HL-60 (cell line): ENCODE results near the gene KIAA0930.
A peak's percentile ranks its signal among the peaks of the same experiment; 100 is the strongest.

ENCODE experiments used
- DNase-seq, 2 experiments: peaks; one replicate each; pipeline ENCODE4 v3.0.0-alpha.2; 2010 to 2020; ENCODE audit warnings: low read depth in 1 of 2, low spot score in 1 of 2
- H3K27ac ChIP-seq: fragments of 250-450 bp; sonication (Bioruptor Pico); replicated peaks from 2 replicates; pipeline ENCODE4 v1.5.1; 2020; ENCODE audit warnings: mild to moderate bottlenecking, moderate library complexity
- H3K27me3 ChIP-seq: fragments of 250-450 bp; sonication (Bioruptor Pico); 2 replicates; pipeline ENCODE4 v1.5.1; 2021; ENCODE audit warnings: mild to moderate bottlenecking, moderate library complexity; ENCODE audit not compliant: insufficient read depth, poor library complexity, severe bottlenecking
- H3K4me3 ChIP-seq: replicated peaks from 2 replicates; pipeline ENCODE4 v1.5.1; 2011; ENCODE audit warnings: mild to moderate bottlenecking, control low read depth, low read length; ENCODE audit not compliant: insufficient read depth
- GABPA ChIP-seq: IDR thresholded peaks from 2 replicates; pipeline ENCODE4 v1.6.1; 2012; ENCODE audit warnings: low read depth
- POLR2AphosphoS5 ChIP-seq: IDR thresholded peaks from 2 replicates; pipeline ENCODE4 v1.6.1; 2012; ENCODE audit warnings: low read depth
- SPI1 ChIP-seq: IDR thresholded peaks from 2 replicates; pipeline ENCODE4 v1.6.1; 2012; ENCODE audit warnings: low read depth, mild to moderate bottlenecking, borderline replicate concordance
- TF ChIP-seq, protein P1 (sequence below): IDR thresholded peaks from 2 replicates; pipeline ENCODE4 v1.6.1; 2012; ENCODE audit warnings: low read depth; ENCODE audit not compliant: insufficient replicate concordance
- TF ChIP-seq, protein P2 (sequence below): IDR thresholded peaks from one replicate; pipeline ENCODE4 v1.5.1; 2011; ENCODE audit warnings: low read length, control low read depth, inconsistent platforms; ENCODE audit not compliant: insufficient read depth

Gene KIAA0930

DNA sequence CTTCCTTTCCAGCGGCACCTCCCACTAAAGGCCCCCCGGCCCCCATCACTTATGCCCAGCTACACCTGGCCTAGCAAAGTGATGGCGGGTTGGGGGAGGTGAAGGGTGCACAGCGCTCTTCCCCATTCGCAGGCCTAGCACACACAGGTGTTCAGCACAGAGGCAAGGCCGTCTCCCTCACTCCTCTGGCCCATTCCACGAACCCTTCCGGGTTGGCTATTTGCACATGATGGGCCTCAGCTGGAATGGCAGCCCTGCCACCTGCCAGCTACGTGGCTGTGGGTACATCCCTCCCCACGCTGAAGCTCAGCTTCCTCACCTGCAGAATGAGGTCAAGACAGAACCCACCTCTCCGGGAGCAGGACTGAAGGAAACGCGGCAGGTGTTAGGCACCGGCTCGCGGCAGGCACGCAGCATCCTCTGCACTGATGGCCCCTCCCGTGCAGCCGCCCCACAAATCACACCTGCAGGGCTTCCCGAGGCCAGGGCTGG lies 4.8 kb downstream of the KIAA0930 start:
- H3K27me3 ChIP-seq = no peaks in the 10 kb centered on the region
- H3K27ac ChIP-seq = peak overlapping the region; percentile 96
- TF ChIP-seq GABPA (no peak), SPI1 (peak; percentile 6; the same call in 1 of the 2 replicates), POLR2AphosphoS5 (no peak; the same call in 1 of the 2 replicates)
- TF ChIP-seq, protein P1, sequence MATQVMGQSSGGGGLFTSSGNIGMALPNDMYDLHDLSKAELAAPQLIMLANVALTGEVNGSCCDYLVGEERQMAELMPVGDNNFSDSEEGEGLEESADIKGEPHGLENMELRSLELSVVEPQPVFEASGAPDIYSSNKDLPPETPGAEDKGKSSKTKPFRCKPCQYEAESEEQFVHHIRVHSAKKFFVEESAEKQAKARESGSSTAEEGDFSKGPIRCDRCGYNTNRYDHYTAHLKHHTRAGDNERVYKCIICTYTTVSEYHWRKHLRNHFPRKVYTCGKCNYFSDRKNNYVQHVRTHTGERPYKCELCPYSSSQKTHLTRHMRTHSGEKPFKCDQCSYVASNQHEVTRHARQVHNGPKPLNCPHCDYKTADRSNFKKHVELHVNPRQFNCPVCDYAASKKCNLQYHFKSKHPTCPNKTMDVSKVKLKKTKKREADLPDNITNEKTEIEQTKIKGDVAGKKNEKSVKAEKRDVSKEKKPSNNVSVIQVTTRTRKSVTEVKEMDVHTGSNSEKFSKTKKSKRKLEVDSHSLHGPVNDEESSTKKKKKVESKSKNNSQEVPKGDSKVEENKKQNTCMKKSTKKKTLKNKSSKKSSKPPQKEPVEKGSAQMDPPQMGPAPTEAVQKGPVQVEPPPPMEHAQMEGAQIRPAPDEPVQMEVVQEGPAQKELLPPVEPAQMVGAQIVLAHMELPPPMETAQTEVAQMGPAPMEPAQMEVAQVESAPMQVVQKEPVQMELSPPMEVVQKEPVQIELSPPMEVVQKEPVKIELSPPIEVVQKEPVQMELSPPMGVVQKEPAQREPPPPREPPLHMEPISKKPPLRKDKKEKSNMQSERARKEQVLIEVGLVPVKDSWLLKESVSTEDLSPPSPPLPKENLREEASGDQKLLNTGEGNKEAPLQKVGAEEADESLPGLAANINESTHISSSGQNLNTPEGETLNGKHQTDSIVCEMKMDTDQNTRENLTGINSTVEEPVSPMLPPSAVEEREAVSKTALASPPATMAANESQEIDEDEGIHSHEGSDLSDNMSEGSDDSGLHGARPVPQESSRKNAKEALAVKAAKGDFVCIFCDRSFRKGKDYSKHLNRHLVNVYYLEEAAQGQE = no peak
- TF ChIP-seq, protein P2, sequence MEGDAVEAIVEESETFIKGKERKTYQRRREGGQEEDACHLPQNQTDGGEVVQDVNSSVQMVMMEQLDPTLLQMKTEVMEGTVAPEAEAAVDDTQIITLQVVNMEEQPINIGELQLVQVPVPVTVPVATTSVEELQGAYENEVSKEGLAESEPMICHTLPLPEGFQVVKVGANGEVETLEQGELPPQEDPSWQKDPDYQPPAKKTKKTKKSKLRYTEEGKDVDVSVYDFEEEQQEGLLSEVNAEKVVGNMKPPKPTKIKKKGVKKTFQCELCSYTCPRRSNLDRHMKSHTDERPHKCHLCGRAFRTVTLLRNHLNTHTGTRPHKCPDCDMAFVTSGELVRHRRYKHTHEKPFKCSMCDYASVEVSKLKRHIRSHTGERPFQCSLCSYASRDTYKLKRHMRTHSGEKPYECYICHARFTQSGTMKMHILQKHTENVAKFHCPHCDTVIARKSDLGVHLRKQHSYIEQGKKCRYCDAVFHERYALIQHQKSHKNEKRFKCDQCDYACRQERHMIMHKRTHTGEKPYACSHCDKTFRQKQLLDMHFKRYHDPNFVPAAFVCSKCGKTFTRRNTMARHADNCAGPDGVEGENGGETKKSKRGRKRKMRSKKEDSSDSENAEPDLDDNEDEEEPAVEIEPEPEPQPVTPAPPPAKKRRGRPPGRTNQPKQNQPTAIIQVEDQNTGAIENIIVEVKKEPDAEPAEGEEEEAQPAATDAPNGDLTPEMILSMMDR = no peak
- DNase-seq = peak in 1 of 2 experiments; percentile 30
- peak overlapping the region; percentile 32 for H3K4me3 ChIP-seq

DNA sequence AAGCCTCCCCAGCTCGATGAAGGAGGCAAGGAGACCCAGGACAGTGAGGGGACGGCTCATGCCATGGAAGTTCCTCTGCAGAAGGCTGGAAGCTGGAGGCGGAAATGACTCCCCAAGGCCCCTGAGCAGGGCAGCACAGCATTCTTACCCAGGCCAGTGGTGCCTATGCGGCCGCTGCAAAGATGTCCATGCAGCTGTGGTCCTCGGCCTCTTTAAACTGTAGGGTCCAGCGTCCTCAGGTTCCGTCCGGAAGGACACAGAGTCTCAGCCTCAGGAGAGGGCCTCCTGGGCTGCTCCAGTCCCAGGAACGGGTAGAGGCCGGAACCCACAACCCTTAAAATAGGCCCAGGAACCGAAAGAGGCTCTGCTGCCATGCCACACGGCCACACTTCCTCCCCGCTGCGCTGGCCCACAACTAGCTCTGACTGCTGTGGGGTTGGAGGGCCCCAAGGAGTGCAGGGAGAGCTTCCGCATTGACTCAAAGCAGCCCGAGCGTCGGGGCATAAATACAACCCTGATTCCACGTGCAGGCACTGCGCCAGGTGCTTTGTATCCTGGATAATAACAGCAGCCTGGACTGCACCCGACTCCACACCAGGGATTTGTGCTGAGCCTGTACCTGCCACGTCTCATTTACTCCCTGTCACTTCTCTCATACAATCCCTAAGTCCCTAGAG lies 5.5 kb downstream of the KIAA0930 start:
- TF ChIP-seq POLR2AphosphoS5 = peak; percentile 94
- TF ChIP-seq SPI1 = peak; percentile 88
- TF ChIP-seq, protein P1 = no peak
- TF ChIP-seq GABPA = peak; percentile 54
- TF ChIP-seq, protein P2 = no peak
- no peaks in the 10 kb centered on the region for H3K27me3 ChIP-seq
- peak overlapping the region; percentile 43 for H3K4me3 ChIP-seq
- H3K27ac ChIP-seq = peak overlapping the region; percentile 96
- peak; percentile 89 to 90 for DNase-seq

DNA sequence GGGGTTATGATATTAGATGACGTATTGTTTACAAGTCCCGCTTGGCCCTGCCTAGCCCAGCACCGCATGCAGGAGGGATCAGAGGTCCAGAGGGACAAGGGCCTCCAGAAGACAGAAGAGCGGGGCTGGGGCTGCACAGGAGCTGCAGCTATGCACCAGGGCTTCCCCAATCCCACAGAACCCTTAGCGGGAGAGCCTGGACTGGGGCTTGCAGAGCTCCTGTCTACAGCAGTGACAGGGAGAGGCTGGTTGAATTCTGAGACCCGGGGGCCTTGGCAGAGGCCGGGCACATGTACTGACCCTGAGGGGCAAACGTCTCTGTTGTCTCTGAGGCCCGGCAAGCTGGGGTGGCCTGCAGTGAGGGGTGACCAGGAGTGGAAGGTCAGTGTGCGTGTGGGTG lies 6.9 kb downstream of the KIAA0930 start:
- Histone ChIP-seq H3K27me3 (no peaks in the 10 kb centered on the region), H3K27ac (peak overlapping the region; percentile 96), H3K4me3 (peak overlapping the region; percentile 20)
- TF ChIP-seq, protein P1 = no peak
- TF ChIP-seq, protein P2 = no peak
- TF ChIP-seq SPI1 = no peak
- TF ChIP-seq POLR2AphosphoS5 = no peak
- no peak for TF ChIP-seq GABPA
- no peak for DNase-seq
